Psoas muscle (tissue), 8 donors: Measurements from ENCODE around the gene LDAF1. TPM values are rescaled to one million over a fixed set of nuclear protein-coding genes. Genes with fewer than 3 reads are reported as not detected.

Source experiments
- ATAC-seq, 4 donors: fragments of 200-7000 bp; cut with Tn5 transposase; one replicate each; pipeline ENCODE4 v1.9.1; 2020; ENCODE audit warnings: moderate library complexity in 3 of 4, mild to moderate bottlenecking in 2 of 4
- DNase-seq, 2 donors: peaks; one replicate each; pipeline ENCODE4 v3.0.0-alpha.2; 2020
- H3K27ac ChIP-seq: fragments of 200-600 bp; one replicate; pipeline ENCODE4 v1.8.0; 2022
- H3K27me3 ChIP-seq, 3 donors: fragments of 200-600 bp in 1 of 3; one replicate each; pipeline versions ENCODE4 v1.6.1 to v1.8.0; 2013 to 2022; ENCODE audit warnings: low read length in 2 of 3, mild to moderate bottlenecking in 2 of 3, moderate library complexity in 1 of 3; ENCODE audit not compliant: insufficient read depth in 3 of 3
- H3K36me3 ChIP-seq, 2 donors: fragments of 200-600 bp in 1 of 2; one replicate each; pipeline versions ENCODE4 v1.6.1 to v1.8.0; 2013 to 2022; ENCODE audit warnings: low read depth in 1 of 2, mild to moderate bottlenecking in 1 of 2, moderate library complexity in 1 of 2; ENCODE audit not compliant: insufficient read depth in 1 of 2
- H3K4me1 ChIP-seq: fragments of 200-600 bp; one replicate; pipeline ENCODE4 v1.8.0; 2022
- H3K4me3 ChIP-seq: fragments of 200-600 bp; one replicate; pipeline ENCODE4 v1.8.0; 2022; ENCODE audit warnings: mild to moderate bottlenecking
- H3K9me3 ChIP-seq: fragments of 200-600 bp; one replicate; pipeline ENCODE4 v1.8.0; 2022
- CTCF ChIP-seq: fragments of 200-600 bp; IDR thresholded peaks from one replicate; pipeline ENCODE4 v1.8.0; 2022; ENCODE audit warnings: antibody characterized with exemption
- WGBS, 3 donors: extraction: QIAGEN DNeasy Blood & Tissue Kit; methylation state at CpG; one replicate each; pipeline versions ENCODE4 v1.1.6 to v1.1.7; 2013; 5-methylcytosine and 5-hydroxymethylcytosine counted together
- intact Hi-C, 2 donors: fragments of 100-400 bp; cut with DNase I; formaldehyde crosslinking; loops; one replicate each; pipeline versions ENCODE4 v1.11.0 to v1.14.2; 2022
- polyA plus RNA-seq, 3 donors: library from polyadenylated mRNA; stranded (reverse); fragments of 200-250 nt; gene quantifications; one replicate each; pipeline ENCODE4 v1.2.3, GENCODE V29; 2013
- total RNA-seq, 4 donors: library from RNA; stranded (reverse); fragmentation: NEBNext Ultra II Directional in 2 of 4; extraction: Animal tissue kit (Norgen Biotek cat#: 25700) in 2 of 4; gene quantifications; one replicate each; pipeline versions ENCODE4 v1.2.1 to v1.2.4, GENCODE V29; 2021 to 2023
- donor health status: healthy with polysubstance abuse.
- donor health status: DM: no; HTN: no; CAD: no; lungs with moderate emphysema.
- donor health status: Bipolar disorder and iron deficiency.
- donor health status: healthy.
- donor health status: DM: yes; HTN: yes; CAD: no.
- donor health status: DM: no; HTN: no; CAD: no.
- donor health status: DM: no; HTN: no; CAD: no.
- donor health status: DM: yes; HTN: yes; CAD: no.

The LDAF1 gene
- total and polyA plus RNA-seq, 7 donors, result 25.7 to 57.3 (median 39.2) TPM

- Histone ChIP-seq H3K36me3 (no peaks in the 10 kb centered on the region), H3K27me3 (no peaks in the 10 kb centered on the region), H3K4me1 (no peaks in the 10 kb centered on the region), H3K4me3 (no peak overlapping the region), H3K27ac (no peak overlapping the region), H3K9me3 (no peaks in the 10 kb centered on the region)
- WGBS, 3 donors, result 82 to 87% (median 86%) methylated on average over 4 of the region's 4 CpGs
- ATAC-seq, result no peak
- TF ChIP-seq CTCF, result no peak
- no peak for DNase-seq
- intact Hi-C loops, result no loop called here
Measured at GRCh38 chr16:21206550-21206949, 48.1 kb downstream of the LDAF1 start.

GRCh38 chr16:21208446-21209230, 50.2 kb downstream of the LDAF1 start:
- H3K27me3 ChIP-seq, result peaks cover 0 to 3% (median 0%) of the 10 kb centered on the region in 3 donors
- no peak for DNase-seq
- 55 to 60% (median 58%) methylated on average over 2 of the region's 2 CpGs for WGBS, 3 donors

DNA sequence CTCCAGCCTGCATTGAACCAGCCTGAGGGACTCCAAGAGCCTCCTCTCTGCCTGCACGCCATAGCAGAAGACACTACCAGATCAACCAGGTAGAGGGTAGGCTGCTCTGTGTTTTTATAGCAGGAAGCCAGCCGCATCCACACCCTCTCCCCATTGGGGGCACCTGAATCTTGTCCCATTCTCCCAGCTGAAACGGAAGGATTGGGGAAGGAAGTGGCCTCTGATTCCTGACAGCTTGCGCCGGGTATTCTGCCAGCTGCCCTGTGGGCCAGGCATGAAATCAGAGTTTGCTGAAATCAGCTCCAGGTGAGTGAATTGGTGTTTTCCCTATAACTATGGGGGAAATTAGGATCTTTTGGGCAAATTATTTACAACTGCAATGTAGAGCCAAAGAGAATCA, 53.0 kb downstream of the LDAF1 start, which contains the start of gene ZP2:
Gene ZP2 (minus strand): TSS at position 89 of the 400 bp plus-strand sequence. CDS start 27 bp downstream, at position 62.
- Histone ChIP-seq H3K27me3 (peaks cover 0 to 3% (median 0%) of the 10 kb centered on the region in 3 donors), H3K36me3 (no peaks in the 10 kb centered on the region), H3K4me3 (no peak within 1 kb of the TSS), H3K4me1 (no peaks in the 10 kb centered on the region), H3K27ac (no peak within 1 kb of the TSS), H3K9me3 (no peaks in the 10 kb centered on the region)
- DNase-seq (no peak), ATAC-seq (no peak)
- intact Hi-C loops, result no loop called here
- 61 to 73% (median 72%) methylated on average over 5 of the region's 5 CpGs for WGBS, 3 donors
- TF ChIP-seq CTCF, result no peak

More at GRCh38 chr16:21208446-21209230, 50.2 kb downstream of the LDAF1 start:
- H3K36me3 ChIP-seq, result no peaks in the 10 kb centered on the region
- H3K4me1 ChIP-seq, result no peaks in the 10 kb centered on the region
- intact Hi-C loops, result no loop called here
- no peak overlapping the region for H3K4me3 ChIP-seq
- no peaks in the 10 kb centered on the region for H3K9me3 ChIP-seq
- no peak overlapping the region for H3K27ac ChIP-seq
- TF ChIP-seq CTCF, result no peak
- ATAC-seq, result no peak

DNA sequence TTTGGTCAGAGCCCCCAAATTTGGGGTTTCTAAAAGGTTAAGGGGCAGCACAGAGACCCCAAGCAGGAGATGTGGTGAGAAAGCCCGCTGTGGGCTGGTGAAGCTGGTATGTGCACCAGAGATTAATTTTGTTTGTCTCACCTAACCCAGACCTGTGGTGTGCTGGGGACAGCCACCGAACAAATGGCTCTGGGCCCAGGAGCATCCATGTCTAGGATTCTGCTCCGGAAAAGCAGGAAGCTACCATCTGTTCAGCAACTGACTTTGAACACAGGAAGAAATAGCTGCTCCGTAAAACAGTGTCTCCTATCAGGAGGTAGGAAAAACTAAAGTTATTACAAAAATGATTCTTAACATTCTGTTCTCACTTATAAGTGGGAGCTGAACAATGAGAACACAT, 55.6 kb downstream of the LDAF1 start:
- no peak overlapping the region for H3K27ac ChIP-seq
- H3K36me3 ChIP-seq, result no peaks in the 10 kb centered on the region
- intact Hi-C loops, result no loop called here
- WGBS, 3 donors, result 43 to 65% (median 59%) methylated on average over 4 of the region's 4 CpGs
- no peaks in the 10 kb centered on the region for H3K9me3 ChIP-seq
- no peak for TF ChIP-seq CTCF
- peaks cover 0 to 4% (median 3%) of the 10 kb centered on the region in 3 donors for H3K27me3 ChIP-seq
- no peak for ATAC-seq
- H3K4me1 ChIP-seq, result no peaks in the 10 kb centered on the region
- no peak overlapping the region for H3K4me3 ChIP-seq
- no peak for DNase-seq
